MCF 10A (cell line): Measurements from ENCODE around the gene HECA. TPM values are rescaled to one million over a fixed set of nuclear protein-coding genes. Genes with fewer than 3 reads are reported as not detected.

Experiments
- BruUV-seq: library from RNA; stranded (reverse); fragments of 400-500 nt; replicated peaks from 2 replicates; lab custom pipeline; 2021; lab: Mats Ljungman, UMichigan
- CTCF ChIA-PET: fragments of 300-600 bp; sonication (Branson Sonifier 250); formaldehyde crosslinking; extraction: SDS; loops from one replicate; lab custom pipeline; 2021; ENCODE audit warnings: antibody characterized with exemption, inconsistent platforms; lab: Yijun Ruan, JAX
- POLR2A ChIA-PET: fragments of 300-600, 350-650 bp; sonication (Branson Sonifier 250); formaldehyde crosslinking; extraction: SDS; loops from one replicate; lab custom pipeline; 2020; ENCODE audit warnings: antibody characterized with exemption, inconsistent platforms; lab: Yijun Ruan, JAX
- DNase-seq: peaks from one replicate; pipeline ENCODE4 v3.0.0-alpha.2; 2018; ENCODE audit not compliant: unreplicated experiment
- H3K27ac Mint-ChIP-seq: one replicate; pipeline ENCODE4 v1.8.0; 2022; ENCODE audit warnings: mild to moderate bottlenecking, low read depth, mixed read lengths; ENCODE audit not compliant: unreplicated experiment
- H3K27me3 Mint-ChIP-seq: one replicate; pipeline ENCODE4 v1.8.0; 2022; ENCODE audit warnings: mixed read lengths; ENCODE audit not compliant: insufficient read depth, unreplicated experiment
- H3K36me3 Mint-ChIP-seq: one replicate; pipeline ENCODE4 v1.8.0; 2022; ENCODE audit warnings: mild to moderate bottlenecking, moderate library complexity, mixed read lengths; ENCODE audit not compliant: insufficient read depth, unreplicated experiment
- H3K4me1 Mint-ChIP-seq: one replicate; pipeline ENCODE4 v1.8.0; 2022; ENCODE audit warnings: mixed read lengths; ENCODE audit not compliant: insufficient read depth, unreplicated experiment
- H3K4me3 Mint-ChIP-seq: one replicate; pipeline ENCODE4 v1.8.0; 2022; ENCODE audit warnings: mild to moderate bottlenecking, moderate library complexity, mixed read lengths; ENCODE audit not compliant: unreplicated experiment
- H3K9me3 Mint-ChIP-seq: one replicate; pipeline ENCODE4 v1.8.0; 2022; ENCODE audit warnings: mixed read lengths; ENCODE audit not compliant: unreplicated experiment
- CTCF ChIP-seq: fragments of 200-600 bp; IDR thresholded peaks from one replicate; pipeline ENCODE4 v1.8.0; 2022; ENCODE audit warnings: antibody characterized with exemption, mild to moderate bottlenecking; ENCODE audit not compliant: unreplicated experiment
- intact Hi-C: fragments of 100-400 bp; cut with micrococcal nuclease; formaldehyde crosslinking; loops from 2 replicates; pipeline ENCODE4 v1.14.1; 2022
- total RNA-seq: library from RNA; stranded (reverse); gene quantifications from 2 replicates; pipeline ENCODE4 v1.2.3, GENCODE V29; 2022

Gene HECA
- total RNA-seq, 1 experiment from 2014 or later = 11.1 TPM

GRCh38 chr6:139149383-139149782 is 14.5 kb downstream of the HECA start:
- DNase-seq = no peak
- no TSS peak for BruUV-seq
- ChIA-PET POLR2A (interaction anchor here (1.2 to 2.6 kb wide), 2 partner anchors 12 to 158 kb away, joined by 3 to 6 read pairs; no protein-coding TSS in a partner anchor), CTCF (interaction anchor here (0.6 to 1.3 kb wide), 2 partner anchors 19 to 104 kb away, joined by 3 to 4 read pairs; no protein-coding TSS in a partner anchor)
- Mint-ChIP-seq H3K4me1 (peaks cover 25% of the 10 kb centered on the region), H3K36me3 (no peaks in the 10 kb centered on the region), H3K27me3 (no peaks in the 10 kb centered on the region), H3K27ac (no peak overlapping the region), H3K9me3 (no peaks in the 10 kb centered on the region), H3K4me3 (no peak overlapping the region)
- intact Hi-C loops = no loop called here
- TF ChIP-seq CTCF = no peak

GRCh38 chr6:139150920-139151319 is 16.0 kb downstream of the HECA start:
- no peak for TF ChIP-seq CTCF
- BruUV-seq = no TSS peak
- POLR2A ChIA-PET = interaction anchor here (0.7 to 2.6 kb wide), 3 partner anchors 12 to 17 kb away, joined by 3 to 6 read pairs (median 4); no protein-coding TSS in a partner anchor
- no peaks in the 10 kb centered on the region for H3K9me3 Mint-ChIP-seq
- no peak overlapping the region for H3K27ac Mint-ChIP-seq
- DNase-seq = no peak
- no peaks in the 10 kb centered on the region for H3K27me3 Mint-ChIP-seq
- H3K4me3 Mint-ChIP-seq = no peak overlapping the region
- peaks cover 16% of the 10 kb centered on the region for H3K4me1 Mint-ChIP-seq
- intact Hi-C loops = no loop called here
- CTCF ChIA-PET = no interaction called here
- no peaks in the 10 kb centered on the region for H3K36me3 Mint-ChIP-seq

- BruUV-seq = no TSS peak
- no peak for TF ChIP-seq CTCF
- Mint-ChIP-seq H3K4me3 (no peak overlapping the region), H3K36me3 (no peaks in the 10 kb centered on the region), H3K27me3 (no peaks in the 10 kb centered on the region), H3K9me3 (no peaks in the 10 kb centered on the region), H3K27ac (no peak overlapping the region), H3K4me1 (peaks cover 16% of the 10 kb centered on the region)
- ChIA-PET POLR2A (interaction anchor here (0.6 kb wide), 1 partner anchor 58 kb away, joined by 3 read pairs; no protein-coding TSS in a partner anchor), CTCF (interaction anchor here (0.6 to 1.4 kb wide), 3 partner anchors 10 to 67 kb away, joined by 3 to 5 read pairs (median 3); no protein-coding TSS in a partner anchor)
- DNase-seq = no peak
- intact Hi-C loops = no loop called here
Measured at GRCh38 chr6:139151425-139152087, 16.7 kb downstream of the HECA start.

- ChIA-PET POLR2A (interaction anchor here (0.6 kb wide), 1 partner anchor 58 kb away, joined by 3 read pairs; no protein-coding TSS in a partner anchor), CTCF (interaction anchor here (0.6 to 1.4 kb wide), 6 partner anchors 9 to 1877 kb away, joined by 3 to 5 read pairs (median 3); no protein-coding TSS in a partner anchor)
- no peaks in the 10 kb centered on the region for H3K9me3 Mint-ChIP-seq
- H3K27me3 Mint-ChIP-seq = no peaks in the 10 kb centered on the region
- no peak for TF ChIP-seq CTCF
- no TSS peak for BruUV-seq
- no peak overlapping the region for H3K27ac Mint-ChIP-seq
- intact Hi-C loops = no loop called here
- H3K4me3 Mint-ChIP-seq = no peak overlapping the region
- H3K4me1 Mint-ChIP-seq = peaks cover 16% of the 10 kb centered on the region
- no peak for DNase-seq
- H3K36me3 Mint-ChIP-seq = no peaks in the 10 kb centered on the region
Measured at GRCh38 chr6:139152088-139152891, 17.4 kb downstream of the HECA start.
